Measurements from ENCODE around the gene RTP2.

The RTP2 gene

DNA sequence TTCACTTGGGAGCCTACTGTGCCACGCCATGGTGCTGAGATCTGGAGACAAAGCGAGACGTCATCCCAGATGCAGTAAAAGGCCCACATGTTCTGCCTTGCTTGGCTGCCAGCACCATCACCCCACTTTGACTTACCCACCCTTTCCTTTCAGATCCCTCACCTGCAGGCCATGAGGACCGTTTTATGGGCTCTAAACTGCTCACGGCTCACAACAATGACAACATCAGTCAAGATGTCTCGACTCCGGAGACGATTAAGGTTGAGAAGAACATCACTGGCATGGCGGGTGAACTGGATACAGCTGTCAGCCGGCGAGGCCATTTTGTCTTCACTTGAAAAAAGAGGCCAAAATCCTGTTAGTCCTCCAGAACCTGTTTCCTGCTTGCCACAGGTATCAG lies 31.0 kb upstream of the RTP2 start:
- TF ChIP-seq, protein P1, sequence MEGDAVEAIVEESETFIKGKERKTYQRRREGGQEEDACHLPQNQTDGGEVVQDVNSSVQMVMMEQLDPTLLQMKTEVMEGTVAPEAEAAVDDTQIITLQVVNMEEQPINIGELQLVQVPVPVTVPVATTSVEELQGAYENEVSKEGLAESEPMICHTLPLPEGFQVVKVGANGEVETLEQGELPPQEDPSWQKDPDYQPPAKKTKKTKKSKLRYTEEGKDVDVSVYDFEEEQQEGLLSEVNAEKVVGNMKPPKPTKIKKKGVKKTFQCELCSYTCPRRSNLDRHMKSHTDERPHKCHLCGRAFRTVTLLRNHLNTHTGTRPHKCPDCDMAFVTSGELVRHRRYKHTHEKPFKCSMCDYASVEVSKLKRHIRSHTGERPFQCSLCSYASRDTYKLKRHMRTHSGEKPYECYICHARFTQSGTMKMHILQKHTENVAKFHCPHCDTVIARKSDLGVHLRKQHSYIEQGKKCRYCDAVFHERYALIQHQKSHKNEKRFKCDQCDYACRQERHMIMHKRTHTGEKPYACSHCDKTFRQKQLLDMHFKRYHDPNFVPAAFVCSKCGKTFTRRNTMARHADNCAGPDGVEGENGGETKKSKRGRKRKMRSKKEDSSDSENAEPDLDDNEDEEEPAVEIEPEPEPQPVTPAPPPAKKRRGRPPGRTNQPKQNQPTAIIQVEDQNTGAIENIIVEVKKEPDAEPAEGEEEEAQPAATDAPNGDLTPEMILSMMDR (IDR thresholded peaks at IDR 0.05; ENCODE audit: control insufficient read depth, insufficient read depth, low read depth, low read length, missing control alignments), result no peak
- no peak overlapping the region for H3K4me3 ChIP-seq (ENCODE audit: control insufficient read depth, low read depth, low read length)
- no peak for DNase-seq (ENCODE audit: low read depth)

DNA sequence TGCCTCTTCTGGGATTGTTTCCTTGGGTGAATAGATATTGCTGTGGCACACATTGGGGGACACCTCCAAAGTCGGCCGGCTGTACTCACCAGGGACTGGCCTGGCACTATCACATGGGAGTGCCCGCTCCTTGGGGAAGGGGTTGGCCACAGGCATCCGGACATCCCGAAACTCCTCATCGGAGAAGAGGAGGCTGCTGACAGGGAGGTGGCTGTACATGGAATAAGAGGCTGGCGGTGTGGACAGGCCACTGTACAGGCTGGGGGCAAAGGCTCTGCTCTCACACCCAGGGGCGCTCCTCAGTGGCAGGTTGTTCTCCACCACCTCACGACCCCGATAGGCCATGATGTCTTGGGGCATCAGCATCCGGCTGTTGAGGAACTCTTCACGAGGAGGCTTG lies 27.2 kb upstream of the RTP2 start:
- H3K4me3 ChIP-seq (ENCODE audit: control insufficient read depth, low read depth, low read length), result no peak overlapping the region
- TF ChIP-seq, protein P1 (IDR thresholded peaks at IDR 0.05; ENCODE audit: control insufficient read depth, insufficient read depth, low read depth, low read length, missing control alignments), result no peak
- DNase-seq (ENCODE audit: low read depth), result no peak

DNA sequence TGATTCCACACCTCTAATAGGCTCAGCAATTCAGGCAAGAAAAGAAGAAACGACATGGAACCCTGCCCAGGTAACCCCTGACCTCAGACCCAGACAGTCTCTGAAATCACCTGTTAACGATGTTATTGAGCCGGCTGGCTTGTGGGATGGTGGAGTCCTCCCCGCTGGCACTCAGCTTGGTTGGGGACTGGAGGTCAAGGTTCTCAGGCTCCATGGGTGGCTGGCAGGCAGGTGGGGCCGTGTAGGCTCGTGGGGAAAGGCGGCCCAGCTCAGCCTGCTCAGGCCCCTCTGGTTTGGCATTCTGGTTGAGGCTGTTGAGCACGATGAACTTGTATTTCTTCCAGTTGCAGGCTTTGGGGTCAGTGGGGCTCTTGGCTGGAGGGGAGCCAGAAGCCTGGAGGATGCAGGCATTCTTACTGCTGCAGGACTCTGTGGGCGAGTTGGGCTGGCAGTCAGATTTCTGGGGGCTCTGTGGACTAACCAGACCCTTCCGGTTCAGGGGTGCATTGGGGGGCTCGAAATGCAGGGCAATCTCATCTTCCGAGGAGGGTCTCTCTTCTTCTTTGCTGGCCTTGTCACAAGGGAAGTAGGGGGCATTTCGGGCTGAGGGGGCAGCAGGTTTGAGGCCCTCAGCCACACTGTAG lies 26.7 kb upstream of the RTP2 start:
- DNase-seq (ENCODE audit: low read depth), result no peak
- no peak overlapping the region for H3K4me3 ChIP-seq (ENCODE audit: control insufficient read depth, low read depth, low read length)
- TF ChIP-seq, protein P1 (IDR thresholded peaks at IDR 0.05; ENCODE audit: control insufficient read depth, insufficient read depth, low read depth, low read length, missing control alignments), result no peak

DNA sequence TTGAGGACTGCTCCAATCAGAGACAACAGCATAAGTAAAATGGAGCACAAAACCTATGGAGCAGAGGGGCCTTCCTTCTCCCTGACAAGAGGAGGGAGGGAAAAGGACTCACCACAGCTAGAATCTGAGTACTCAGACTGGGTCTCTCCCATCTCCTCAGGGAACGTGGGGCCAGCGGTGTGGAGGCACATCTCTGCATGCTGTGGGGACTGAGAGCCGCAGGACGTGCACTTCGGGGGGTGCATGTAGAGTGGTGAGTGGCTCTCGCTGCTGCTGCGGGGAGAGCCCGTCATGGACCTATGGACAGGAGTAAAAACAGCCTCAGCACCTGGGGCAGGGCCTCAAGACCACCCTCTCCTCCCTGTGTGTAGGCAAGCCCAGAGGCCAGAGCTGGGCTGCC lies 25.9 kb upstream of the RTP2 start:
- no peak for DNase-seq (ENCODE audit: low read depth)
- TF ChIP-seq, protein P1 (IDR thresholded peaks at IDR 0.05; ENCODE audit: control insufficient read depth, insufficient read depth, low read depth, low read length, missing control alignments), result no peak
- no peak overlapping the region for H3K4me3 ChIP-seq (ENCODE audit: control insufficient read depth, low read depth, low read length)

DNA sequence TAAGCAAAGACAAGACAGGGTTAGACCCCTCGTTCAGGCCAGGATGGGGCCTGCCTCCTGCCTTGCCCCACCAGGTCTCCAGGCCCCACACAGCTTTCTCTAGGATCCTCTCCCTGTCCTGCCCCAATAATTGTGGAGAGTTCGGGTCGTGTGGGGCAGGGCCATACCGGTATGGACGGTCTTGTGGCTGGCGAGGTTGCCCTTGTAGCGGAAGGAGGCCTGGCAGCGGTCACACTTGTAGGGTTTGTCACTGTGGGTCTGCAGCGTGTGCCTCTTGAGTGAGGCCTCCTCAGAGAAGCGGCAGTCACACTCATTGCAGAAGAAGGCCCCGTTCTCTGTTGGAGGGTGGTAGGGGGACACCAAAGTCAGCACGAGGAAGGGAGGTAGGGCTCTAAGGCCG lies 24.2 kb upstream of the RTP2 start:
- TF ChIP-seq, protein P1 (IDR thresholded peaks at IDR 0.05; ENCODE audit: control insufficient read depth, insufficient read depth, low read depth, low read length, missing control alignments), result no peak
- H3K4me3 ChIP-seq (ENCODE audit: control insufficient read depth, low read depth, low read length), result no peak overlapping the region
- no peak for DNase-seq (ENCODE audit: low read depth)

- DNase-seq (ENCODE audit: low read depth), result no peak
- H3K4me3 ChIP-seq (ENCODE audit: control insufficient read depth, low read depth, low read length), result no peak overlapping the region
- TF ChIP-seq, protein P1 (IDR thresholded peaks at IDR 0.05; ENCODE audit: control insufficient read depth, insufficient read depth, low read depth, low read length, missing control alignments), result no peak
These were observed 23.5 kb upstream of the RTP2 start for GRCh38 chr3:187725653-187726370.
